ENCODE measurements around the gene TBCCD1.

The TBCCD1 gene

DNA sequence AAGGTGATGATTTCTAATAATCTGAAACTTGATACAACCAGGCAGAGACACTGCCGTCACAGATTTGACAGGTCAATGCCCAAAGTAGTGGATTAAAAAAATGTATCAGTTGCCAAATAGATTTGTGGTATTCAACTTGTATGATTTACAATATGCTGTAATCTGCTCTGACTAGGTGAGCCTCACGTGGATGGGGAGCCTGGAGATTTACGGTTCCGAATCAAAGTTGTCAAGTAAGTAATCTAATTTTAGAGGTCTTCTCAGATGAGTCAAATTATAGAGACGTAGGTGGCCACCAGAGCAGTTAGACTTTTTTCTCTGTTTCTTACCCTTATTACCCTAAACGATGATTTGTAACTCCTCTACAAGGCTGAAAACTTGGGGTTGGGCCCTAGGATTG, 15.4 kb upstream of the TBCCD1 start:
- H3F3A ChIP-seq (ENCODE audit: control insufficient read depth, insufficient read depth): peaks cover 9% of the 10 kb centered on the region
- no peaks in the 10 kb centered on the region for H3K9me3 ChIP-seq (ENCODE audit: control insufficient read depth, insufficient read depth, low read length)
- peaks cover 3% of the 10 kb centered on the region; the same call in 1 of the 2 replicates for H4K20me1 ChIP-seq (ENCODE audit: control insufficient read depth, insufficient read depth, low read depth, low read length)
- no peak overlapping the region for H3K27ac ChIP-seq (ENCODE audit: low read depth, low read length)
- H3K4me3 ChIP-seq (ENCODE audit: low read length): no peak overlapping the region
- H3K9me2 ChIP-seq (replicated peaks; ENCODE audit: control insufficient read depth, low read length): no peaks in the 10 kb centered on the region
- H3K79me2 ChIP-seq (ENCODE audit: control insufficient read depth, low read length): peaks cover 10% of the 10 kb centered on the region; the same call in 1 of the 2 replicates
- H3K36me3 ChIP-seq (ENCODE audit: control insufficient read depth, low read length): peaks cover 86% of the 10 kb centered on the region
- H3K4me2 ChIP-seq (ENCODE audit: low read length): no peak overlapping the region
- no peaks in the 10 kb centered on the region for H3K4me1 ChIP-seq (ENCODE audit: control insufficient read depth, low read length)
- TF ChIP-seq, protein P1, sequence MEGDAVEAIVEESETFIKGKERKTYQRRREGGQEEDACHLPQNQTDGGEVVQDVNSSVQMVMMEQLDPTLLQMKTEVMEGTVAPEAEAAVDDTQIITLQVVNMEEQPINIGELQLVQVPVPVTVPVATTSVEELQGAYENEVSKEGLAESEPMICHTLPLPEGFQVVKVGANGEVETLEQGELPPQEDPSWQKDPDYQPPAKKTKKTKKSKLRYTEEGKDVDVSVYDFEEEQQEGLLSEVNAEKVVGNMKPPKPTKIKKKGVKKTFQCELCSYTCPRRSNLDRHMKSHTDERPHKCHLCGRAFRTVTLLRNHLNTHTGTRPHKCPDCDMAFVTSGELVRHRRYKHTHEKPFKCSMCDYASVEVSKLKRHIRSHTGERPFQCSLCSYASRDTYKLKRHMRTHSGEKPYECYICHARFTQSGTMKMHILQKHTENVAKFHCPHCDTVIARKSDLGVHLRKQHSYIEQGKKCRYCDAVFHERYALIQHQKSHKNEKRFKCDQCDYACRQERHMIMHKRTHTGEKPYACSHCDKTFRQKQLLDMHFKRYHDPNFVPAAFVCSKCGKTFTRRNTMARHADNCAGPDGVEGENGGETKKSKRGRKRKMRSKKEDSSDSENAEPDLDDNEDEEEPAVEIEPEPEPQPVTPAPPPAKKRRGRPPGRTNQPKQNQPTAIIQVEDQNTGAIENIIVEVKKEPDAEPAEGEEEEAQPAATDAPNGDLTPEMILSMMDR (IDR thresholded peaks at IDR 0.05; ENCODE audit: low read depth, low read length, poor library complexity, severe bottlenecking): no peak
- no peak for TF ChIP-seq EZH2phosphoT487 (IDR thresholded peaks at IDR 0.05; ENCODE audit: borderline replicate concordance, low read length)
- H3K27me3 ChIP-seq (ENCODE audit: control insufficient read depth, low read length): no peaks in the 10 kb centered on the region

DNA sequence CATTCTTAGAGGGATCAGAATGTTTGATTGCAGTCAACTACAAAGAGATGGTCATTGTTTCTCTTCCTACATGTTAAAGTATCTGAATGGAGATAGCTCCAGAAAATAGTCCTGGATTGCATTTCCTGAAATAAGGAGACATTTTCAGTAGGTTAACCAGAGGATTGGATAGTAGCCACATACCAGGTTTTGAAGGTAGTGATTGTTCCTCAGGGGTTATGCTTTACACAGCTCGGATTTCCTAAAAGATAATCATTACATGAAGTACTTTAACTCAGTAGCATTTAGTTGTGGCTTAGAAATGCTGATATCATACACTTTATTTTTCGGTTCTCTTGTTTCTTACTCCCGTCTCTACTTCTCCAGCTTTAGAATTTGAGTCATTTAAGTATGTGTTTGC, 13.6 kb upstream of the TBCCD1 start:
- Histone ChIP-seq H3K4me1 (ENCODE audit: control insufficient read depth, low read length) (no peaks in the 10 kb centered on the region), H3K9me3 (ENCODE audit: control insufficient read depth, insufficient read depth, low read length) (no peaks in the 10 kb centered on the region), H3K27ac (ENCODE audit: low read depth, low read length) (no peak overlapping the region), H3K4me2 (ENCODE audit: low read length) (no peak overlapping the region), H3K9me2 (replicated peaks; ENCODE audit: control insufficient read depth, low read length) (no peaks in the 10 kb centered on the region), H3K79me2 (ENCODE audit: control insufficient read depth, low read length) (peaks cover 25% of the 10 kb centered on the region), H4K20me1 (ENCODE audit: control insufficient read depth, insufficient read depth, low read depth, low read length) (peaks cover 3% of the 10 kb centered on the region; the same call in 1 of the 2 replicates), H3K4me3 (ENCODE audit: low read length) (no peak overlapping the region), H3F3A (ENCODE audit: control insufficient read depth, insufficient read depth) (peaks cover 6% of the 10 kb centered on the region), H3K36me3 (ENCODE audit: control insufficient read depth, low read length) (peaks cover 99% of the 10 kb centered on the region), H3K27me3 (ENCODE audit: control insufficient read depth, low read length) (no peaks in the 10 kb centered on the region)
- no peak for TF ChIP-seq EZH2phosphoT487 (IDR thresholded peaks at IDR 0.05; ENCODE audit: borderline replicate concordance, low read length)
- TF ChIP-seq, protein P1 (IDR thresholded peaks at IDR 0.05; ENCODE audit: low read depth, low read length, poor library complexity, severe bottlenecking): no peak

DNA sequence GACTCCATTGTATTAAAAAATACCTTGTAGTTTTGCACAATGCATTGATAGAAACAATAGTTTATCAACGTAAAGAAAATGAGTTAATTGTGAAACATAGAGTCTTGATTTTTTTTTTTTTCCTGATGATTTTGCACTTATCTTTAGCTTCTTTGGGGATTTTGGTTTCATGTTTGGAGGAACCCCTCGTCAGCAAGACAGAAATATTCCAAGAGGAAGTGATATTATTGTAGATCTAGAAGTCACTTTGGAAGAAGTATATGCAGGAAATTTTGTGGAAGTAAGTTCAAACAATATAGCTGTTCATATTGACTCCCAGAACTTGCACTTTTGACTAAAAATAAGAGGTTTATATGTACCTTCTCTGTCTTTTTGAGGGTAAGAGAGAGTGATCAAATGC, 10.4 kb upstream of the TBCCD1 start:
- Histone ChIP-seq H3K9me3 (ENCODE audit: control insufficient read depth, insufficient read depth, low read length) (no peaks in the 10 kb centered on the region), H3K36me3 (ENCODE audit: control insufficient read depth, low read length) (peaks cover 99% of the 10 kb centered on the region), H4K20me1 (ENCODE audit: control insufficient read depth, insufficient read depth, low read depth, low read length) (no peaks in the 10 kb centered on the region; the same call in 1 of the 2 replicates), H3K27me3 (ENCODE audit: control insufficient read depth, low read length) (no peaks in the 10 kb centered on the region), H3K4me2 (ENCODE audit: low read length) (no peak overlapping the region), H3F3A (ENCODE audit: control insufficient read depth, insufficient read depth) (peaks cover 2% of the 10 kb centered on the region), H3K9me2 (replicated peaks; ENCODE audit: control insufficient read depth, low read length) (no peaks in the 10 kb centered on the region), H3K27ac (ENCODE audit: low read depth, low read length) (no peak overlapping the region), H3K4me3 (ENCODE audit: low read length) (no peak overlapping the region), H3K79me2 (ENCODE audit: control insufficient read depth, low read length) (peaks cover 53% of the 10 kb centered on the region), H3K4me1 (ENCODE audit: control insufficient read depth, low read length) (0 out of 2 replicates have a peak, but pooled peaks cover 2% of the 10 kb centered on the region)
- TF ChIP-seq EZH2phosphoT487 (IDR thresholded peaks at IDR 0.05; ENCODE audit: borderline replicate concordance, low read length): no peak
- TF ChIP-seq, protein P1 (IDR thresholded peaks at IDR 0.05; ENCODE audit: low read depth, low read length, poor library complexity, severe bottlenecking): no peak

All from DOHH2 (cell line).